ENCODE data around the gene MBP. TPM values are rescaled to one million over a fixed set of nuclear protein-coding genes. Genes with fewer than 3 reads are reported as not detected.
A peak's percentile ranks its signal among the peaks of the same experiment; 100 is the strongest.

The MBP gene
- total RNA-seq, 1 donor from 2014 or later: 3.2 TPM

GRCh38 chr18:77008576-77009315 is 123.8 kb downstream of the MBP start:
- DNase-seq (ENCODE audit: low read depth): no peak

- no peak for DNase-seq (ENCODE audit: low read depth)
These were observed 124.6 kb downstream of the MBP start for GRCh38 chr18:77008006-77008405.

GRCh38 chr18:77007251-77007650 is 125.3 kb downstream of the MBP start:
- no peak for DNase-seq (ENCODE audit: low read depth)

GRCh38 chr18:77006305-77007175 is 126.0 kb downstream of the MBP start:
- no peak for DNase-seq (ENCODE audit: low read depth)

GRCh38 chr18:77005651-77006195 is 126.9 kb downstream of the MBP start:
- no peak for DNase-seq (ENCODE audit: low read depth)

- DNase-seq (ENCODE audit: low read depth): no peak
These were observed 127.8 kb downstream of the MBP start for GRCh38 chr18:77004555-77005380.

- no peak for DNase-seq (ENCODE audit: low read depth)
These were observed 129.3 kb downstream of the MBP start for GRCh38 chr18:77003316-77003715.

GRCh38 chr18:77002496-77002895 is 130.1 kb downstream of the MBP start:
- DNase-seq (ENCODE audit: low read depth): no peak

- no peak for DNase-seq (ENCODE audit: low read depth)
These were observed 130.6 kb downstream of the MBP start for GRCh38 chr18:77001979-77002378.

- DNase-seq (ENCODE audit: low read depth): no peak
These were observed 131.5 kb downstream of the MBP start for GRCh38 chr18:77001041-77001440.

- DNase-seq (ENCODE audit: low read depth): peak; percentile 60
These were observed 132.1 kb downstream of the MBP start for GRCh38 chr18:77000527-77000926.

GRCh38 chr18:76999077-76999476 is 133.5 kb downstream of the MBP start:
- DNase-seq (ENCODE audit: low read depth): no peak

- DNase-seq (ENCODE audit: low read depth): no peak
These were observed 134.4 kb downstream of the MBP start for GRCh38 chr18:76997951-76998808.

GRCh38 chr18:76996429-76996828 is 136.2 kb downstream of the MBP start:
- no peak for DNase-seq (ENCODE audit: low read depth)

GRCh38 chr18:76995896-76996295 is 136.7 kb downstream of the MBP start:
- no peak for DNase-seq (ENCODE audit: low read depth)

GRCh38 chr18:76994086-76994654 is 138.4 kb downstream of the MBP start:
- no peak for DNase-seq (ENCODE audit: low read depth)

- no peak for DNase-seq (ENCODE audit: low read depth)
These were observed 139.0 kb downstream of the MBP start for GRCh38 chr18:76993573-76993972.

GRCh38 chr18:76993085-76993382 is 139.5 kb downstream of the MBP start:
- no peak for DNase-seq (ENCODE audit: low read depth)

- no peak for DNase-seq (ENCODE audit: low read depth)
These were observed 140.1 kb downstream of the MBP start for GRCh38 chr18:76992226-76993084.
